ENCODE measurements around the gene D2HGDH. TPM values are rescaled to one million over a fixed set of nuclear protein-coding genes. Genes with fewer than 3 reads are reported as not detected.

Gene D2HGDH
- total RNA-seq, 1 donor from 2014 or later = 21.1 TPM

- Histone ChIP-seq H3K9me3 (no peaks in the 10 kb centered on the region), H3K36me3 (no peaks in the 10 kb centered on the region), H3K27me3 (no peaks in the 10 kb centered on the region), H3K27ac (no peak overlapping the region), H3K4me3 (no peak overlapping the region), H3K4me1 (no peaks in the 10 kb centered on the region)
- intact Hi-C loops (cut with DNase I) = no loop called here
- peak in 1 of 2 donors; percentile 94 for DNase-seq (ENCODE audit: extremely low spot score in 2 of 2)
- TF ChIP-seq CTCF (IDR thresholded peaks at IDR 0.05) (no peak), POLR2A (IDR thresholded peaks at IDR 0.05) (no peak), POLR2AphosphoS5 (IDR thresholded peaks at IDR 0.05; ENCODE audit: insufficient read depth in 1 of 2, low read depth in 1 of 2) (no peak)
Observed at GRCh38 chr2:241796209-241796608, 61.8 kb downstream of the D2HGDH start.

- H3K9me3 ChIP-seq = no peaks in the 10 kb centered on the region
- no peak overlapping the region for H3K27ac ChIP-seq
- H3K4me1 ChIP-seq = no peaks in the 10 kb centered on the region
- no peak overlapping the region for H3K4me3 ChIP-seq
- H3K27me3 ChIP-seq = no peaks in the 10 kb centered on the region
- DNase-seq (ENCODE audit: extremely low spot score in 2 of 2) = peak in 1 of 2 donors; percentile 91
- intact Hi-C loops (cut with DNase I) = no loop called here
- TF ChIP-seq POLR2A (IDR thresholded peaks at IDR 0.05) (no peak), POLR2AphosphoS5 (IDR thresholded peaks at IDR 0.05; ENCODE audit: insufficient read depth in 1 of 2, low read depth in 1 of 2) (no peak), CTCF (IDR thresholded peaks at IDR 0.05) (no peak)
- no peaks in the 10 kb centered on the region for H3K36me3 ChIP-seq
Observed at GRCh38 chr2:241796610-241797138, 62.2 kb downstream of the D2HGDH start.

- H3K4me3 ChIP-seq = no peak overlapping the region
- no peak overlapping the region for H3K27ac ChIP-seq
- H3K27me3 ChIP-seq = no peaks in the 10 kb centered on the region
- H3K9me3 ChIP-seq = no peaks in the 10 kb centered on the region
- no peak for TF ChIP-seq POLR2AphosphoS5 (IDR thresholded peaks at IDR 0.05; ENCODE audit: insufficient read depth in 1 of 2, low read depth in 1 of 2)
- no peak for TF ChIP-seq POLR2A (IDR thresholded peaks at IDR 0.05)
- no peak for TF ChIP-seq CTCF (IDR thresholded peaks at IDR 0.05)
- intact Hi-C loops (cut with DNase I) = no loop called here
- no peaks in the 10 kb centered on the region for H3K36me3 ChIP-seq
- DNase-seq (ENCODE audit: extremely low spot score in 2 of 2) = peak in 1 of 2 donors; percentile 89
- no peaks in the 10 kb centered on the region for H3K4me1 ChIP-seq
Observed at GRCh38 chr2:241797441-241798080, 63.1 kb downstream of the D2HGDH start.

GRCh38 chr2:241798081-241798630 is 63.7 kb downstream of the D2HGDH start:
- DNase-seq (ENCODE audit: extremely low spot score in 2 of 2) = peak; percentile 79 to 93
- H3K9me3 ChIP-seq = no peaks in the 10 kb centered on the region
- intact Hi-C loops (cut with DNase I) = no loop called here
- H3K27me3 ChIP-seq = no peaks in the 10 kb centered on the region
- H3K36me3 ChIP-seq = no peaks in the 10 kb centered on the region
- H3K27ac ChIP-seq = no peak overlapping the region
- no peak for TF ChIP-seq POLR2A (IDR thresholded peaks at IDR 0.05)
- TF ChIP-seq POLR2AphosphoS5 (IDR thresholded peaks at IDR 0.05; ENCODE audit: insufficient read depth in 1 of 2, low read depth in 1 of 2) = no peak
- TF ChIP-seq CTCF (IDR thresholded peaks at IDR 0.05) = no peak
- H3K4me1 ChIP-seq = peaks cover 3% of the 10 kb centered on the region
- H3K4me3 ChIP-seq = no peak overlapping the region

All from vagina (tissue), 2 donors.